SK-N-SH (cell line): ENCODE measurements around the gene TXNRD2. TPM values are rescaled to one million over a fixed set of nuclear protein-coding genes. Genes with fewer than 3 reads are reported as not detected.

Source experiments
- CTCF ChIA-PET: fragments of 300-600, 350-600 bp; formaldehyde crosslinking; extraction: SDS; loops from one replicate; lab custom pipeline; 2021; lab: Yijun Ruan, JAX
- POLR2A ChIA-PET: fragments of 350-600 bp; sonication (Branson Sonifier 250); formaldehyde crosslinking; extraction: SDS; loops from one replicate; lab custom pipeline; 2020; ENCODE audit warnings: antibody characterized with exemption, inconsistent platforms; lab: Yijun Ruan, JAX
- DNase-seq: peaks from one replicate; pipeline ENCODE4 v3.0.0; 2012
- H2AFZ ChIP-seq: fragments of 200-600 bp; sonication (generic); 2 replicates; pipeline ENCODE4 v1.8.1; 2016; ENCODE audit warnings: antibody characterized with exemption, mild to moderate bottlenecking, low read depth
- H3F3A ChIP-seq: fragments of 200-600 bp; sonication (generic); replicated peaks from 2 replicates; pipeline ENCODE3; 2016; ENCODE audit warnings: antibody characterized with exemption, mild to moderate bottlenecking; ENCODE audit not compliant: insufficient read depth
- H3K27ac ChIP-seq, 2 experiments: fragments of 200-500 bp in 1 of 2; fragments of 200-600 bp in 1 of 2; sonication (Bioruptor generic) in 1 of 2; sonication (generic), shearing (Covaris generic) in 1 of 2; 2 replicates each; pipeline versions ENCODE4 v1.5.1 to v1.6.1; 2014 to 2016; ENCODE audit warnings: low read depth in 2 of 2, inconsistent platforms in 1 of 2, low read length in 1 of 2, mild to moderate bottlenecking in 1 of 2, mixed read lengths in 1 of 2
- H3K27me3 ChIP-seq: fragments of 200-600 bp; sonication (generic), shearing (Covaris generic); 2 replicates; pipeline ENCODE4 v1.6.1; 2016; ENCODE audit warnings: mixed run types; ENCODE audit not compliant: insufficient read depth
- H3K36me3 ChIP-seq, 2 experiments: fragments of 200-500 bp in 1 of 2; fragments of 200-600 bp in 1 of 2; sonication (Bioruptor generic) in 1 of 2; sonication (generic) in 1 of 2; replicated peaks in 1 of 2; 2 replicates each; pipeline versions ENCODE3 to v1.5.1; 2014 to 2016; ENCODE audit warnings: low read length in 1 of 2, mild to moderate bottlenecking in 1 of 2; ENCODE audit not compliant: insufficient read depth in 2 of 2, control insufficient read depth in 1 of 2
- H3K4me1 ChIP-seq, 2 experiments: fragments of 200-500 bp in 1 of 2; fragments of 200-600 bp in 1 of 2; sonication (Bioruptor generic) in 1 of 2; sonication (generic), shearing (Covaris generic) in 1 of 2; 2 replicates each; pipeline versions ENCODE4 v1.5.1 to v1.6.1; 2014 to 2016; ENCODE audit warnings: low read depth in 1 of 2, low read length in 1 of 2, mixed run types in 1 of 2; ENCODE audit not compliant: insufficient read depth in 2 of 2, control insufficient read depth in 1 of 2
- H3K4me2 ChIP-seq: fragments of 200-600 bp; sonication (generic), shearing (Covaris generic); 2 replicates; pipeline ENCODE4 v1.6.1; 2017; ENCODE audit warnings: mixed run types
- H3K4me3 ChIP-seq, 2 experiments: fragments of 200-500 bp in 1 of 2; fragments of 200-600 bp in 1 of 2; sonication (Bioruptor generic) in 1 of 2; sonication (generic), shearing (Covaris generic) in 1 of 2; 2 replicates each; pipeline versions ENCODE4 v1.5.1 to v1.8.1; 2014 to 2016; ENCODE audit warnings: low read depth in 2 of 2, inconsistent platforms in 1 of 2, low read length in 1 of 2, mild to moderate bottlenecking in 1 of 2, mixed read lengths in 1 of 2, moderate library complexity in 1 of 2
- H3K79me2 ChIP-seq: fragments of 200-600 bp; sonication (generic); 2 replicates; pipeline ENCODE4 v1.8.1; 2017; ENCODE audit warnings: mild to moderate bottlenecking; ENCODE audit not compliant: insufficient read depth
- H3K9ac ChIP-seq: fragments of 200-600 bp; sonication (generic); 2 replicates; pipeline ENCODE4 v1.6.1; 2017; ENCODE audit warnings: mixed run types
- H3K9me2 ChIP-seq: fragments of 200-600 bp; sonication (generic); 2 replicates; pipeline ENCODE4 v1.6.1; 2017; ENCODE audit warnings: mixed run types
- H3K9me3 ChIP-seq: fragments of 200-600 bp; sonication (generic); 2 replicates; pipeline ENCODE4 v1.6.1; 2017; ENCODE audit warnings: mixed run types, mild to moderate bottlenecking, moderate library complexity
- H4K20me1 ChIP-seq: fragments of 200-600 bp; sonication (generic); 2 replicates; pipeline ENCODE4 v1.6.1; 2017; ENCODE audit warnings: mild to moderate bottlenecking, mixed run types; ENCODE audit not compliant: insufficient read depth
- FOSL2 ChIP-seq: IDR thresholded peaks from 2 replicates; pipeline ENCODE4 v1.4.0; 2012; ENCODE audit warnings: low read depth, mild to moderate bottlenecking, moderate library complexity, borderline replicate concordance
- FOXJ3 ChIP-seq: sonication (generic); formaldehyde crosslinking; IDR thresholded peaks from 2 replicates; pipeline ENCODE4 v1.5.1; 2020; ENCODE audit warnings: mild to moderate bottlenecking, missing genetic modification reagents
- GABPA ChIP-seq: IDR thresholded peaks from 2 replicates; pipeline ENCODE4 v1.4.0; 2012; ENCODE audit warnings: low read depth, mild to moderate bottlenecking
- JUND ChIP-seq: IDR thresholded peaks from 2 replicates; pipeline ENCODE4 v1.4.0; 2012
- MEF2A ChIP-seq: IDR thresholded peaks from 2 replicates; pipeline ENCODE4 v1.4.0; 2012; ENCODE audit warnings: low read depth, borderline replicate concordance
- MXI1 ChIP-seq: IDR thresholded peaks from 2 replicates; pipeline ENCODE4 v1.6.1; 2012; ENCODE audit warnings: mild to moderate bottlenecking, low read depth, low read length, improper control_type of control experiment
- RCOR1 ChIP-seq: fragments of 150-350 bp; IDR thresholded peaks from 2 replicates; pipeline ENCODE4 v1.6.1; 2017; ENCODE audit warnings: antibody characterized with exemption, low read length
- SMC3 ChIP-seq: IDR thresholded peaks from 2 replicates; pipeline ENCODE4 v1.6.1; 2012; ENCODE audit warnings: low read depth, low read length, improper control_type of control experiment
- TEAD4 ChIP-seq: IDR thresholded peaks from 2 replicates; pipeline ENCODE4 v1.4.0; 2012; ENCODE audit warnings: mild to moderate bottlenecking, borderline replicate concordance; ENCODE audit not compliant: insufficient read depth
- WGBS: methylation state at CpG from one replicate; pipeline ENCODE4 v1.1.6; 2017; ENCODE audit warnings: low lambda C conversion rate; 5-methylcytosine and 5-hydroxymethylcytosine counted together
- polyA plus RNA-seq, 3 experiments: library from polyadenylated mRNA; depleted of rRNA; stranded (reverse); fragments of >200 nt; gene quantifications; 2 replicates each; pipeline ENCODE4 v1.2.3, GENCODE V29; 2012
- TF ChIP-seq, protein P1 (sequence below): IDR thresholded peaks from 2 replicates; pipeline ENCODE4; 2012
- TF ChIP-seq, protein P2 (sequence below): IDR thresholded peaks from 2 replicates; pipeline ENCODE4 v1.4.0; 2012; ENCODE audit warnings: low read depth

The TXNRD2 gene
- polyA plus RNA-seq, 1 of the 3 experiments (the other 2 are of a cell fraction), result 34.7 TPM

DNA sequence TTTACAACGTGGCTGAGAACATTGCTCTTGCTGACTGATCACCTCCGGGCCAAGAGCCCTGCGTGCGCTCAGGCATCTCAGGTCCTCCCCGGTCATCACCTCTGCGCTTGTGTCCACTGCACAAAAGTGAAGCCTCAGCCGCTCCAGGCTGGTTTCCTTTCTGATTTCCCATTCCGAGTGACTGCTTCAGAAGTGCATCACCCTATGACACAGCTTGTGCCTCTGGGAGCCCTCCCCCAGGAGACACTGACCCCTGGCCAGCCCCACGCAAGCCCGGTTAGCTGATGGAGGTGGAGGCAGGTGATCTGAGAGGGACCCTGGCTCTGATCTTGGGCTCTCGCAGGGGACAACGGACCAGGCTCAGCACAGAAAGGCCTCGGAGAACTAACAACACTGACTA lies 48.7 kb downstream of the TXNRD2 start:
- H3K36me3 ChIP-seq, result peaks cover 0 to 2% of the 10 kb centered on the region in 2 experiments
- no peaks in the 10 kb centered on the region for H3K79me2 ChIP-seq
- H3K4me1 ChIP-seq, result peaks cover 31 to 55% of the 10 kb centered on the region in 2 experiments
- no peak overlapping the region for H3K4me3 ChIP-seq
- peaks cover 8% of the 10 kb centered on the region for H3F3A ChIP-seq
- 91% methylated on average over 13 of the region's 13 CpGs for WGBS
- no peak overlapping the region for H2AFZ ChIP-seq
- H3K27me3 ChIP-seq, result no peaks in the 10 kb centered on the region
- no peak for TF ChIP-seq FOSL2
- TF ChIP-seq GABPA, result no peak
- TF ChIP-seq JUND, result no peak
- no peak for TF ChIP-seq SMC3
- TF ChIP-seq, all 33 proteins: peak for 0
- CTCF ChIA-PET, result interaction anchor here (0.7 to 4.5 kb wide), 6 partner anchors 14 to 163 kb away, joined by 3 to 43 read pairs (median 6); no protein-coding TSS in a partner anchor
- Histone ChIP-seq H4K20me1 (no peaks in the 10 kb centered on the region), H3K4me2 (no peak overlapping the region), H3K9ac (no peak overlapping the region), H3K9me3 (no peaks in the 10 kb centered on the region), H3K9me2 (no peaks in the 10 kb centered on the region), H3K27ac (peak overlapping the region in 1 of 2 experiments; percentile 98; a peak in 2 of 4 replicates)
- no peak for DNase-seq
- POLR2A ChIA-PET, result no interaction called here

DNA sequence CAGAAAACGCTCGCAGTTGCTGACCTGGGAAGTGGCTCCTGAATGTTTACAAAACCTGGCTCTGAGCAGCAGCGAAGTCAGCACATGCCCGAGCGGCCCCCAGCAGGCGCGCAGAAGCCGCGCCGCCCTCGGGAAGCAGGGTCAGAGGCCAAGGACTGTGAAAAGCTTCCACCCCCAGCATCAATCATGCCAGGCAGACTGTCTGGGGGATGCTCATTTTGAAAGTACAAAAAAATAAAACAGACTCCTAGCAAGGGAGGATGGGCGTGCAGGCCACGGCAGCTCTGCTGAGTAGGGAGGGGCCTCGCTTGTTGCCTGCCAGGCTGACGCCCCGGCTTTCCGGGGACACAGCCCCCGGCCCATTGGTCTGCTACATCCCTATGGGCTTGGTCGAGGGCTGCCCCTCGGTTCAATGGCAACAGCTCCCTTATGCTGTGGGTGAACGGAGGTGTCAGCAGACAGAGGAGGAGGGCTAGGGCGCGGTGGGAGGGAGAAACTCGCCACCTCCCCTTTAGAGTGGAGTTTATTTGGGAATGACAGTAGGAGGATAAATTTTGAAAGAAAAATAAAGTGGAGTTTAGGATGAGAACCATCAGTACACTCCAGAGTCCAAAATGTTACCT lies 49.2 kb downstream of the TXNRD2 start:
- Histone ChIP-seq H3K79me2 (no peaks in the 10 kb centered on the region), H3K9me3 (no peaks in the 10 kb centered on the region), H3F3A (peaks cover 8% of the 10 kb centered on the region), H2AFZ (peak overlapping the region; percentile 60; the same call in 1 of the 2 replicates), H3K4me2 (peak overlapping the region; percentile 57; the same call in 1 of the 2 replicates), H4K20me1 (no peaks in the 10 kb centered on the region), H3K4me1 (peaks cover 34 to 51% of the 10 kb centered on the region in 2 experiments), H3K27ac (peak overlapping the region; percentile 72 to 98), H3K9me2 (no peaks in the 10 kb centered on the region), H3K27me3 (no peaks in the 10 kb centered on the region), H3K36me3 (peaks cover 0 to 2% of the 10 kb centered on the region in 2 experiments), H3K9ac (peak overlapping the region; percentile 48; the same call in 1 of the 2 replicates), H3K4me3 (no peak overlapping the region)
- whole genome bisulfite sequencing, result 59% methylated on average over 20 of the region's 24 CpGs
- DNase-seq, result peak; percentile 79
- CTCF ChIA-PET, result interaction anchor here (0.6 to 4.5 kb wide), 9 partner anchors 10 to 1000 kb away, joined by 3 to 43 read pairs (median 6); no protein-coding TSS in a partner anchor
- TF ChIP-seq, protein P1, sequence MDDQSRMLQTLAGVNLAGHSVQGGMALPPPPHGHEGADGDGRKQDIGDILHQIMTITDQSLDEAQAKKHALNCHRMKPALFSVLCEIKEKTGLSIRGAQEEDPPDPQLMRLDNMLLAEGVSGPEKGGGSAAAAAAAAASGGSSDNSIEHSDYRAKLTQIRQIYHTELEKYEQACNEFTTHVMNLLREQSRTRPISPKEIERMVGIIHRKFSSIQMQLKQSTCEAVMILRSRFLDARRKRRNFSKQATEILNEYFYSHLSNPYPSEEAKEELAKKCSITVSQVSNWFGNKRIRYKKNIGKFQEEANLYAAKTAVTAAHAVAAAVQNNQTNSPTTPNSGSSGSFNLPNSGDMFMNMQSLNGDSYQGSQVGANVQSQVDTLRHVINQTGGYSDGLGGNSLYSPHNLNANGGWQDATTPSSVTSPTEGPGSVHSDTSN, result peak; percentile 21; the same call in 1 of the 2 replicates
- TF ChIP-seq FOXJ3 (CRISPR knock-in tag) (no peak), MXI1 (peak; percentile 1; the same call in 1 of the 2 replicates), MEF2A (no peak), RCOR1 (no peak), TEAD4 (no peak)
- TF ChIP-seq, protein P2, sequence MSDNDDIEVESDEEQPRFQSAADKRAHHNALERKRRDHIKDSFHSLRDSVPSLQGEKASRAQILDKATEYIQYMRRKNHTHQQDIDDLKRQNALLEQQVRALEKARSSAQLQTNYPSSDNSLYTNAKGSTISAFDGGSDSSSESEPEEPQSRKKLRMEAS, result 0 out of 2 replicates have a peak, but pooled peaks have one; percentile 9
- POLR2A ChIA-PET, result interaction anchor here (0.6 to 1.5 kb wide), 3 partner anchors 12 to 228 kb away, joined by 3 to 5 read pairs (median 4); no protein-coding TSS in a partner anchor
